ENCODE results near the gene EYS.

EYS gene

DNA sequence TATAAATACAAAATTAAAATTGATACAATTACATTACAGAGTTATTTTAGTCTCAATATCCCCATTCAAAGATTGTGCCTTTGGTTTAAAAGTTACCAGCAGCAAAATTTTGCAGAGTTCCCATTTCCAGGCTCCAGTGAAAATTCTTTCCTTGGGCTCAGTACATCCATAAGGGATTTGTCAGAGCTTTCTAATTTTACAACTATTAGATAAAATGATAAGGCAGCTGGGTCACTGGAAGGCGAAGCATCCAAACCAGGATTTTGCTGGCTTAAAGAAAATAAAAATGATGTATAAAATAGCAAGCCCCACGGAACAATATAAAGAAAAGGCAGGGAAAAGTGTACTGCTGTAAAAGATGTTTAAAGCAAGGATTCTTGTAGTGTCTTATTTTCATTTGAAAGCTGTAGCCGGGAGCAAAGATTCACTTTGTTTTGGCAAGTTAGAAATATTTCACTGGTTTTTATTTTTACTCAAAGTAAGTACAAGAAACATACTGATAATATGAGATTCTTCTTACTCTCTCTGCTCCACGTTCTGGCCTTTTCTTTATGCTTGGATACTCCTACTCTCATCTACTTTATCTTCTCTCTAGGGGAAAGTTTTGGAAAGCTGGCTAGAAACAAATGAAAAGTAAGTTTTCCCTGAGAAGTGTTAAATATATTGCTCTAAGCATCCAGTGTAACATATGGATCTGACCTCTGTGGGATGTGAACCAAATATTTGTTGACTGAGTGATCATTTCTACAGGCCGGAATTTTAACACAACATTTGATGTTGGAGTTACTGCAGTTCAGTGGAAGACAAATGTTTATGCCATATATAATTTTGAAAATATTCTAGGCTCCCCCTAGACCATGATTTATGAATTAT lies 1583.0 kb downstream of the EYS start:
- H4K20me1 ChIP-seq (ENCODE audit: insufficient read depth, low read length) = no peaks in the 10 kb centered on the region
- no peaks in the 10 kb centered on the region for H3K9me2 ChIP-seq (replicated peaks; ENCODE audit: insufficient read depth, low read length)
- no peak overlapping the region for H3K4me2 ChIP-seq (ENCODE audit: low read depth, low read length)
- DNase-seq = no peak
- no peak overlapping the region for H3K27ac ChIP-seq (ENCODE audit: low read length)
- H3K36me3 ChIP-seq (replicated peaks; ENCODE audit: insufficient read depth, low read length) = no peaks in the 10 kb centered on the region
- H3K9ac ChIP-seq (ENCODE audit: low read length) = no peak overlapping the region
- no peaks in the 10 kb centered on the region for H3K9me3 ChIP-seq (replicated peaks; ENCODE audit: insufficient read depth, low read length)
- TF ChIP-seq EZH2phosphoT487 (IDR thresholded peaks at IDR 0.05; ENCODE audit: low read length) (no peak), EZH2 (optimal IDR thresholded peaks at IDR 0.05; ENCODE audit: low read depth, low read length) (no peak)
- TF ChIP-seq, protein P1, sequence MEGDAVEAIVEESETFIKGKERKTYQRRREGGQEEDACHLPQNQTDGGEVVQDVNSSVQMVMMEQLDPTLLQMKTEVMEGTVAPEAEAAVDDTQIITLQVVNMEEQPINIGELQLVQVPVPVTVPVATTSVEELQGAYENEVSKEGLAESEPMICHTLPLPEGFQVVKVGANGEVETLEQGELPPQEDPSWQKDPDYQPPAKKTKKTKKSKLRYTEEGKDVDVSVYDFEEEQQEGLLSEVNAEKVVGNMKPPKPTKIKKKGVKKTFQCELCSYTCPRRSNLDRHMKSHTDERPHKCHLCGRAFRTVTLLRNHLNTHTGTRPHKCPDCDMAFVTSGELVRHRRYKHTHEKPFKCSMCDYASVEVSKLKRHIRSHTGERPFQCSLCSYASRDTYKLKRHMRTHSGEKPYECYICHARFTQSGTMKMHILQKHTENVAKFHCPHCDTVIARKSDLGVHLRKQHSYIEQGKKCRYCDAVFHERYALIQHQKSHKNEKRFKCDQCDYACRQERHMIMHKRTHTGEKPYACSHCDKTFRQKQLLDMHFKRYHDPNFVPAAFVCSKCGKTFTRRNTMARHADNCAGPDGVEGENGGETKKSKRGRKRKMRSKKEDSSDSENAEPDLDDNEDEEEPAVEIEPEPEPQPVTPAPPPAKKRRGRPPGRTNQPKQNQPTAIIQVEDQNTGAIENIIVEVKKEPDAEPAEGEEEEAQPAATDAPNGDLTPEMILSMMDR (IDR thresholded peaks at IDR 0.05; ENCODE audit: low read length) = no peak
- no peaks in the 10 kb centered on the region for H3K27me3 ChIP-seq (replicated peaks; ENCODE audit: insufficient read depth, low read length)
- no peaks in the 10 kb centered on the region for H3K79me2 ChIP-seq (ENCODE audit: low read length)
- H3K4me1 ChIP-seq (ENCODE audit: low read length) = no peaks in the 10 kb centered on the region
- H2AFZ ChIP-seq (ENCODE audit: low read length) = no peak overlapping the region
- H3K4me3 ChIP-seq (ENCODE audit: low read length) = no peak overlapping the region
- no peaks in the 10 kb centered on the region for H3F3A ChIP-seq (ENCODE audit: insufficient read depth, low read length)

GRCh38 chr6:64122712-64123375 lies 1584.2 kb downstream of the EYS start:
- Histone ChIP-seq H3K4me2 (ENCODE audit: low read depth, low read length) (no peak overlapping the region), H3F3A (ENCODE audit: insufficient read depth, low read length) (no peaks in the 10 kb centered on the region), H3K4me3 (ENCODE audit: low read length) (no peak overlapping the region), H3K36me3 (replicated peaks; ENCODE audit: insufficient read depth, low read length) (no peaks in the 10 kb centered on the region), H3K27me3 (replicated peaks; ENCODE audit: insufficient read depth, low read length) (no peaks in the 10 kb centered on the region), H3K27ac (ENCODE audit: low read length) (no peak overlapping the region), H4K20me1 (ENCODE audit: insufficient read depth, low read length) (no peaks in the 10 kb centered on the region), H2AFZ (ENCODE audit: low read length) (no peak overlapping the region), H3K9me3 (replicated peaks; ENCODE audit: insufficient read depth, low read length) (no peaks in the 10 kb centered on the region), H3K9ac (ENCODE audit: low read length) (no peak overlapping the region), H3K79me2 (ENCODE audit: low read length) (no peaks in the 10 kb centered on the region), H3K4me1 (ENCODE audit: low read length) (no peaks in the 10 kb centered on the region), H3K9me2 (replicated peaks; ENCODE audit: insufficient read depth, low read length) (no peaks in the 10 kb centered on the region)
- TF ChIP-seq EZH2phosphoT487 (IDR thresholded peaks at IDR 0.05; ENCODE audit: low read length) (no peak), EZH2 (optimal IDR thresholded peaks at IDR 0.05; ENCODE audit: low read depth, low read length) (no peak)
- TF ChIP-seq, protein P1 (IDR thresholded peaks at IDR 0.05; ENCODE audit: low read length) = no peak
- DNase-seq = no peak

DNA sequence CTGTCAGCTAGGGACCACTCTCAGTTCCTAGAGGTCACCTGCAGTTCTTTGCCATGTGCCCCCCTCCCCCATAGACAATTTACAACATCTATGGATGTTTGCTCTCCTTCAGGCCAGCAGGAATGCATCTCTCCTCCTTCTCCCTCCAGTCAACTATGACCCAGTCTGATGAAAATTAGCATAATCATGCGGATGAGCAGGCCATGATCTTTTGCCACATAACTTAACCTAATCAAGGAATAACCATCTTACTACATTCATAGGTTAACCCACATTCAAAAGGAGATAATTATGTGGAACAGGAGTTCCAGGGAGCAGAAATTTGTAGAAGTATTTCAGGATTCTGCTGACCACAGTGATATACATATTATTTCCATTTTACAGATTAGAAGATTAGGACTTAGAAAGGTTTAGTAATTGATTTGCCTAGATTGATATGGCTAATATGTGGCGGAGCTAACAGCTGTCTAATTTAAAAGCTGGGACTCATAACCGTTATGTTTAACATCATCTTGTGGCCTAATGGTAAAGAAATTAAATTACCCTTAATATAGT lies 1585.9 kb downstream of the EYS start:
- Histone ChIP-seq H3K79me2 (ENCODE audit: low read length) (no peaks in the 10 kb centered on the region), H4K20me1 (ENCODE audit: insufficient read depth, low read length) (no peaks in the 10 kb centered on the region), H3K4me3 (ENCODE audit: low read length) (no peak overlapping the region), H3K9ac (ENCODE audit: low read length) (no peak overlapping the region), H3K9me3 (replicated peaks; ENCODE audit: insufficient read depth, low read length) (no peaks in the 10 kb centered on the region), H3K4me2 (ENCODE audit: low read depth, low read length) (no peak overlapping the region), H3K4me1 (ENCODE audit: low read length) (no peaks in the 10 kb centered on the region), H3K9me2 (replicated peaks; ENCODE audit: insufficient read depth, low read length) (no peaks in the 10 kb centered on the region), H3F3A (ENCODE audit: insufficient read depth, low read length) (no peaks in the 10 kb centered on the region), H3K36me3 (replicated peaks; ENCODE audit: insufficient read depth, low read length) (no peaks in the 10 kb centered on the region), H2AFZ (ENCODE audit: low read length) (no peak overlapping the region), H3K27me3 (replicated peaks; ENCODE audit: insufficient read depth, low read length) (no peaks in the 10 kb centered on the region), H3K27ac (ENCODE audit: low read length) (no peak overlapping the region)
- TF ChIP-seq, protein P1 (IDR thresholded peaks at IDR 0.05; ENCODE audit: low read length) = no peak
- no peak for TF ChIP-seq EZH2 (optimal IDR thresholded peaks at IDR 0.05; ENCODE audit: low read depth, low read length)
- no peak for TF ChIP-seq EZH2phosphoT487 (IDR thresholded peaks at IDR 0.05; ENCODE audit: low read length)
- DNase-seq = no peak

Measured in MM.1S (cell line).